Upper lobe of left lung (tissue), 4 donors: ENCODE measurements around the gene BIN2.

Experiments
- EP300 ChIP-seq, 4 donors: sonication (generic); formaldehyde crosslinking; IDR thresholded peaks; one replicate each; pipeline ENCODE4 v1.5.1; 2017; ENCODE audit warnings: antibody characterized with exemption in 4 of 4, control low read depth in 2 of 4
- POLR2AphosphoS5 ChIP-seq, 2 donors: sonication (generic); formaldehyde crosslinking; IDR thresholded peaks; one replicate each; pipeline ENCODE4 v1.5.1; 2017; ENCODE audit warnings: antibody characterized with exemption in 2 of 2

DNA sequence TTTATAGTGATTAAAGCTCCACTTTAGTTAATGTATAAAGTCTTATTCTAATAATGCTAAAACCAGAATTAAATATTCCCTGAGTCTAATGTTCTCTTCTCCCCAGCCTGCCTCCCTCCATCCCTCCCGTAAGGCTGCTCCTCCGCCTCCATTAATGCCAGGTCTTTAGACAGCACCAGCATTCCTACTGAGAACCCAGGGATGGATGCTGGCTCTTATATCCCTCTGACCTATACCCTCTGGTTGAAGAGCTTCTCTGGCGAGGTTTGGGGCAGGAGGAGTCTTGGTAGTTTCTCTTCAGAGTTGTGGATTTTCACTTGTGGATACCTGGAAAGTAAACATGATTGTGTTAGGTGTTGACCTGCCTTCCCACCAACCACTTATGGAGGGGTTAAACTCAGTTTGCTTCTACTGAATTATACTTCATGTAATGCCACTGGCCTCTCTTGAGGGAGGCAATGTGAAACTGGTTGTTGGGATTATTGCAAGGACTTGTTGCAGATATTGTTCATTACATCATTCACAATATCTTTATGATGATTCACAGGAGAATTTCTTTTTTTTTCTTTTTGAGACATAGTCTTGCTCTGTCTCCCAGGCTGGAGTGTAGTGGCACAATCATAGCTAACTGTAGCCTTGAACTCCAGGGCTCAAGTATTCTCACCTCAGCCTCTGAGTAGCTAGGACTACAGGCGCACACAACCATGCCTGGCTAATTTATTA is 42.6 kb downstream of the BIN2 start:
- TF ChIP-seq POLR2AphosphoS5 (IDR thresholded peaks at IDR 0.05) (no peak), EP300 (IDR thresholded peaks at IDR 0.05) (no peak)
